Middle frontal gyrus (tissue), 1 donor: ENCODE results near the gene CAMKMT.
"Not testable (repeated sequence)": the region's sequence is repeated elsewhere in the genome, so short reads cannot be mapped to it uniquely, and the experiment has no call there.

Experiments
- DNase-seq: peaks from one replicate; pipeline ENCODE4 v3.0.0-alpha.2; 2015; ENCODE audit warnings: low spot score; ENCODE audit errors: extremely low spot score

Gene CAMKMT

GRCh38 chr2:44360749-44361329 is 908 bp upstream of the CAMKMT start:
- DNase-seq = no peak

- DNase-seq = no peak
Observed at GRCh38 chr2:44362207-44363015, 664 bp downstream of the CAMKMT start.

- no peak for DNase-seq
Observed at GRCh38 chr2:44364604-44365003, 2.9 kb downstream of the CAMKMT start.

- no peak for DNase-seq
Observed at GRCh38 chr2:44367591-44367990, 5.8 kb downstream of the CAMKMT start.

- DNase-seq = no peak
Observed at GRCh38 chr2:44369392-44369791, 7.6 kb downstream of the CAMKMT start.

GRCh38 chr2:44371445-44371844 is 9.7 kb downstream of the CAMKMT start:
- DNase-seq = no peak

GRCh38 chr2:44372246-44372645 is 10.5 kb downstream of the CAMKMT start:
- no peak for DNase-seq

- DNase-seq = no peak
Observed at GRCh38 chr2:44377486-44377885, 15.7 kb downstream of the CAMKMT start.

- not testable (repeated sequence) for DNase-seq
Observed at GRCh38 chr2:44385226-44385625, 23.5 kb downstream of the CAMKMT start.

GRCh38 chr2:44388877-44389276 is 27.1 kb downstream of the CAMKMT start:
- DNase-seq = no peak

- no peak for DNase-seq
Observed at GRCh38 chr2:44389895-44390294, 28.1 kb downstream of the CAMKMT start.

- no peak for DNase-seq
Observed at GRCh38 chr2:44392338-44392943, 30.7 kb downstream of the CAMKMT start.

GRCh38 chr2:44397447-44398175 is 35.9 kb downstream of the CAMKMT start:
- DNase-seq = no peak

- no peak for DNase-seq
Observed at GRCh38 chr2:44398243-44398897, 36.6 kb downstream of the CAMKMT start.

- DNase-seq = no peak
Observed at GRCh38 chr2:44420725-44421124, 59.0 kb downstream of the CAMKMT start.

- DNase-seq = no peak
Observed at GRCh38 chr2:44424211-44424610, 62.5 kb downstream of the CAMKMT start.

GRCh38 chr2:44429034-44429433 is 67.3 kb downstream of the CAMKMT start:
- DNase-seq = no peak

- DNase-seq = no peak
Observed at GRCh38 chr2:44430342-44430741, 68.6 kb downstream of the CAMKMT start.

GRCh38 chr2:44433895-44434294 is 72.1 kb downstream of the CAMKMT start:
- DNase-seq = no peak

GRCh38 chr2:44441200-44441599 is 79.5 kb downstream of the CAMKMT start:
- no peak for DNase-seq

- no peak for DNase-seq
Observed at GRCh38 chr2:44442019-44442418, 80.3 kb downstream of the CAMKMT start.
